PC-3 (cell line): ENCODE results near the gene LRRC10B. TPM values are rescaled to one million over a fixed set of nuclear protein-coding genes. Genes with fewer than 3 reads are reported as not detected.

Experiments used
- ATAC-seq: fragments of 200-7000 bp; cut with Tn5 transposase; 2 replicates; pipeline ENCODE4 v1.9.1; 2020; ENCODE audit warnings: mild to moderate bottlenecking, moderate library complexity
- BruUV-seq: library from RNA; stranded (reverse); fragments of 400-500 nt; replicated peaks from 2 replicates; lab custom pipeline; 2021; lab: Mats Ljungman, UMichigan
- CTCF ChIA-PET: fragments of 300-600 bp; sonication (Branson Sonifier 250); formaldehyde crosslinking; loops from one replicate; lab custom pipeline; 2022; ENCODE audit warnings: antibody characterized with exemption; lab: Charles Lee
- POLR2A ChIA-PET: fragments of 300-600 bp; sonication (Branson Sonifier 250); formaldehyde crosslinking; loops from one replicate; lab custom pipeline; 2022; ENCODE audit warnings: antibody characterized with exemption; ENCODE audit not compliant: unreplicated experiment; lab: Charles Lee
- DNase-seq: peaks from one replicate; pipeline ENCODE4 v3.0.0-alpha.2; 2015
- H2AFZ ChIP-seq: fragments of 300-600 bp; sonication (generic); 2 replicates; pipeline ENCODE4 v1.6.0; 2016; ENCODE audit warnings: antibody characterized with exemption, low read length
- H3F3A ChIP-seq: fragments of 300-600 bp; sonication (generic); one replicate; pipeline ENCODE4 v1.6.0; 2017; ENCODE audit warnings: antibody characterized with exemption, low read length, control low read depth, mild to moderate bottlenecking; ENCODE audit not compliant: unreplicated experiment
- H3K27ac ChIP-seq: fragments of 300-600 bp; sonication (generic); 2 replicates; pipeline ENCODE4 v1.5.1; 2016; ENCODE audit warnings: mild to moderate bottlenecking, low read length
- H3K27me3 ChIP-seq: fragments of 300-600 bp; sonication (generic); 2 replicates; pipeline ENCODE4 v1.6.1; 2016; ENCODE audit warnings: low read length, mixed read lengths
- H3K36me3 ChIP-seq: fragments of 300-600 bp; sonication (generic); 2 replicates; pipeline ENCODE4 v1.6.1; 2016; ENCODE audit warnings: low read depth, mixed run types, low read length, mixed read lengths
- H3K4me1 ChIP-seq: fragments of 300-600 bp; sonication (generic); 2 replicates; pipeline ENCODE4 v1.5.1; 2016; ENCODE audit warnings: low read length; ENCODE audit not compliant: insufficient read depth
- H3K4me2 ChIP-seq: fragments of 300-600 bp; sonication (generic); 2 replicates; pipeline ENCODE4 v1.6.0; 2016; ENCODE audit warnings: low read length
- H3K4me3 ChIP-seq: fragments of 300-600 bp; sonication (generic); 2 replicates; pipeline ENCODE4 v1.5.1; 2016; ENCODE audit warnings: mild to moderate bottlenecking, low read length, mixed read lengths
- H3K79me2 ChIP-seq: fragments of 300-600 bp; sonication (generic); 2 replicates; pipeline ENCODE4 v1.6.1; 2017; ENCODE audit warnings: low read length, mixed read lengths
- H3K9ac ChIP-seq: fragments of 300-600 bp; sonication (generic); 2 replicates; pipeline ENCODE4 v1.6.0; 2016; ENCODE audit warnings: mild to moderate bottlenecking, low read length
- H3K9me2 ChIP-seq: fragments of 300-600 bp; sonication (generic); replicated peaks from 2 replicates; pipeline ENCODE4 v1.6.1; 2016; ENCODE audit warnings: mixed run types, low read length, mixed read lengths
- H3K9me3 ChIP-seq: fragments of 300-600 bp; sonication (generic); 2 replicates; pipeline ENCODE4 v1.6.1; 2016; ENCODE audit warnings: low read length, mixed read lengths
- H4K20me1 ChIP-seq: fragments of 300-600 bp; sonication (generic); 2 replicates; pipeline ENCODE4 v1.6.1; 2016; ENCODE audit warnings: low read length, mixed read lengths
- EZH2 ChIP-seq: fragments of 300-600 bp; sonication (generic); IDR thresholded peaks from one replicate; pipeline ENCODE4 v1.6.1; 2017; ENCODE audit warnings: antibody characterized with exemption, mild to moderate bottlenecking, low read length; ENCODE audit not compliant: unreplicated experiment
- EZH2phosphoT487 ChIP-seq: fragments of 300-600 bp; sonication (generic); IDR thresholded peaks from 2 replicates; pipeline ENCODE4 v1.6.1; 2018; ENCODE audit warnings: mild to moderate bottlenecking, antibody characterized with exemption, low read length, borderline replicate concordance
- intact Hi-C: fragments of 100-400 bp; cut with micrococcal nuclease; formaldehyde crosslinking; loops from 2 replicates; pipeline ENCODE4 v1.9.0; 2023
- total RNA-seq: library from RNA; depleted of rRNA; stranded (reverse); fragments of >200 nt; gene quantifications from 2 replicates; pipeline ENCODE4 v1.2.3, GENCODE V29; 2014
- TF ChIP-seq, protein P1 (sequence below): fragments of 300-600 bp; sonication (generic); conservative IDR thresholded peaks from 2 replicates; pipeline ENCODE4 v1.5.1; 2017; ENCODE audit warnings: antibody characterized with exemption, low read depth, mild to moderate bottlenecking, low read length

LRRC10B gene
- total RNA-seq, 1 experiment from 2014 or later, result 0.55 TPM

DNA sequence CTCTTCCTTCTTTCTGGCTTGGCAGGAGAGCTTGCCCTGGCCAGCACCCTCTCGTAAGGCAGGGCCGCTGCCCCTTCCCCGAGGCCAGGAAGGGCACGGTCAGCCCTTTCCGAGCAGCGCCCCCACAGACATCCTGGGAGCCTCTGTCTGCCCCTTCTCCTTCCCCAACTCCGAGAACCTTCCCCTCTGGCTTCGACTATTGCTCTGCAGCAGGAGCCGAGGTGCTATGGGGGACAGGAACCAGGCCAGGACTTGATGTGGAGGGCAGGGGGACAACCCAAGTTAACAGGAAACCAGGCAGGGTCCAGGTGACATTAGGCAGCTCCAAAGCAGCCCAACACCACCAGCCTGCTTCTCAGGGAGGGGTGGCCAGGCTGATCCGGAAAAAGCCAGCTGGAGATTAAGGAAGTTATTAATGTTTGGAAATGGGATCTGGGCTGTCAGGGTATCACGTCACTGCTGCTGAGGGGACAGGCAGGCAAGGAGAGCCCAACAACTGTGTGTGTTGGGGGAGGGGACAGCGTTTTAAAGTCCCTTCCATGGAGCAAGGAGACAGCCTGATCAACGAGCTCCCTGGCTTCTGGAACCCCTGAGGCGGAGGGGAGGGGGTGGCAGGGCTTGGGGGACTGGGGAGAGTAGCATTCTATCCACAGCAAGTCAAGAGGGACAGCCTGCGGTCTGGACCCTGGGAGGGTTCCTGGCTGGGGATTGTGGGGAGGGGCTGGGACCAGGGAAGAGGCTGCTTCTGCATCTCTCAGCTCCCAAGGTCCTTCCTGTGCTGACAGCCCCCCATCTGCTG, 45.0 kb downstream of the LRRC10B start:
- no peak for DNase-seq
- H3K27me3 ChIP-seq, result no peaks in the 10 kb centered on the region

DNA sequence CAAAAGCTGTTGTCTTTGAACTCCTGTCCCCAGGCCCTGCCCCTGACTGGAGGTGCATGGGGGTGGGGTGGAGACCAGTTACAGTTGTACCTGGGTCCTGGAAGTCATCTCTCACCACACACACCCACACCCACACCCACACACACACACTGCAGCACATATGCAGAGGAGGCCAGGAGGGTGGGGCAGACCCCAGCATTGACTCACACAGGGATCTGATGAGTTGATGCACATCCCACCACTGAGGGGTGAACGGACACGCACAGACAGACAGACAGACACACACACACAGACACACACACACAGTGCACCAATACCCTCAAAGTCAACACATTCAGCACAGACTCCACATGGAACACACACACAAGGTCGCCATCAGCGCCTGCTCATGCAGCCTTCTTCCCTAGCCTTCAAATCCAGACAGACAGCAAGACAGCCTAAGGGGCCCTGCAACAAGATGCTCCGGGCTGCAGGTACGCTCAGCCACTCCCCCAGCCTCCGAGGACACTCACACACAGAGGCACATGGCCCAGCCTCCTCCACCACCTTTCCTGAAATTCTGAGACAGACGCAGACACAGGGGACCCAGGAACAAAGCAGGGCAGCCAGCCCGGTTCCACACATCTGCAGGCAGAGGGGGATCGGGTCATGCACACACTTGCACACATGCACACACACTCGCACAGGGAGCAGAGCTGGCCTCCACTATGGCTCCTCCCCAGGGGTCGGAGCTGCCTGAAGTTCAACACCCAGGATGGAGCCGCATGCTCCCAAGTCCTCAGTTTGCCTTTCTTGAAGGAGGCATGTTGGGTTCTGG, 45.8 kb downstream of the LRRC10B start:
- Histone ChIP-seq H3K9me3 (no peaks in the 10 kb centered on the region), H3K9me2 (no peaks in the 10 kb centered on the region), H3K79me2 (no peaks in the 10 kb centered on the region), H3K27me3 (no peaks in the 10 kb centered on the region), H4K20me1 (no peaks in the 10 kb centered on the region), H2AFZ (no peak overlapping the region), H3F3A (no peaks in the 10 kb centered on the region), H3K4me1 (peaks cover 13% of the 10 kb centered on the region), H3K4me3 (no peak overlapping the region), H3K27ac (no peak overlapping the region), H3K36me3 (no peaks in the 10 kb centered on the region), H3K9ac (no peak overlapping the region), H3K4me2 (no peak overlapping the region)
- CTCF ChIA-PET, result no interaction called here
- BruUV-seq, result no TSS peak
- intact Hi-C loops, result no loop called here
- ATAC-seq (no peak), DNase-seq (no peak)
- TF ChIP-seq, protein P1, sequence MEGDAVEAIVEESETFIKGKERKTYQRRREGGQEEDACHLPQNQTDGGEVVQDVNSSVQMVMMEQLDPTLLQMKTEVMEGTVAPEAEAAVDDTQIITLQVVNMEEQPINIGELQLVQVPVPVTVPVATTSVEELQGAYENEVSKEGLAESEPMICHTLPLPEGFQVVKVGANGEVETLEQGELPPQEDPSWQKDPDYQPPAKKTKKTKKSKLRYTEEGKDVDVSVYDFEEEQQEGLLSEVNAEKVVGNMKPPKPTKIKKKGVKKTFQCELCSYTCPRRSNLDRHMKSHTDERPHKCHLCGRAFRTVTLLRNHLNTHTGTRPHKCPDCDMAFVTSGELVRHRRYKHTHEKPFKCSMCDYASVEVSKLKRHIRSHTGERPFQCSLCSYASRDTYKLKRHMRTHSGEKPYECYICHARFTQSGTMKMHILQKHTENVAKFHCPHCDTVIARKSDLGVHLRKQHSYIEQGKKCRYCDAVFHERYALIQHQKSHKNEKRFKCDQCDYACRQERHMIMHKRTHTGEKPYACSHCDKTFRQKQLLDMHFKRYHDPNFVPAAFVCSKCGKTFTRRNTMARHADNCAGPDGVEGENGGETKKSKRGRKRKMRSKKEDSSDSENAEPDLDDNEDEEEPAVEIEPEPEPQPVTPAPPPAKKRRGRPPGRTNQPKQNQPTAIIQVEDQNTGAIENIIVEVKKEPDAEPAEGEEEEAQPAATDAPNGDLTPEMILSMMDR, result no peak
- TF ChIP-seq EZH2 (no peak), EZH2phosphoT487 (no peak)
- POLR2A ChIA-PET, result no interaction called here

More for the DNA sequence above, 45.0 kb downstream of the LRRC10B start:
- no peak for TF ChIP-seq EZH2phosphoT487
- no peak for TF ChIP-seq EZH2
- TF ChIP-seq, protein P1, result no peak
- ATAC-seq, result no peak
- H3K27ac ChIP-seq, result no peak overlapping the region
- H3F3A ChIP-seq, result no peaks in the 10 kb centered on the region
- H3K4me2 ChIP-seq, result no peak overlapping the region
- H3K79me2 ChIP-seq, result no peaks in the 10 kb centered on the region
- H3K9me3 ChIP-seq, result no peaks in the 10 kb centered on the region
- peaks cover 13% of the 10 kb centered on the region for H3K4me1 ChIP-seq
- intact Hi-C loops, result no loop called here
- ChIA-PET CTCF (no interaction called here), POLR2A (no interaction called here)
- BruUV-seq, result no TSS peak
- no peaks in the 10 kb centered on the region for H3K36me3 ChIP-seq
- no peak overlapping the region for H3K4me3 ChIP-seq
- H2AFZ ChIP-seq, result no peak overlapping the region
- no peaks in the 10 kb centered on the region for H4K20me1 ChIP-seq
- no peak overlapping the region for H3K9ac ChIP-seq
- no peaks in the 10 kb centered on the region for H3K9me2 ChIP-seq
